ENCODE measurements around the gene PLEKHA7. TPM values are rescaled to one million over a fixed set of nuclear protein-coding genes. Genes with fewer than 3 reads are reported as not detected.

PLEKHA7 gene
- total and polyA plus RNA-seq, 2 experiments from 2014 or later = 40.8 to 167 TPM

DNA sequence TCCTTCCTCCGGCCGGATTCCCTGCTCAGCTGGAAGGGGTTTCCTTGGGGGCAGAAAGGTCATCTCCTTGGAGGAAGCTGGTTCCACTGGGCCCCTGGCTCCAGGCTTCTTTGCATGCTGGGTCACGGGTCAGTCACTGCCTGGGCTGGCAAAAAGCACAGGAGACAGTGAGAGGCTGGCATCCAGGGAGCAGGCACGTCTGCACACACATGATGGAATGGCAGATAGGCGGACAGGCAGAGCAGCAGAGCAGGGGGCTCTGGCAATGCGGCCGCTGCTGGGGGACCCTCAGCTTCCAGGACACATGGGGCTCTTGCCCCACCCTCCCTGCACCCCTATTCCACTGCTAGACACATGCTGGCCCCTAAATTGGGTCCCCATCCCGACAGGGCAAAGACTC lies 235.3 kb downstream of the PLEKHA7 start:
- Histone ChIP-seq H3K9me3 (ENCODE audit: low read depth) (no peaks in the 10 kb centered on the region), H3K27ac (no peak overlapping the region), H3K4me1 (ENCODE audit: low read depth) (no peaks in the 10 kb centered on the region), H3K36me3 (peaks cover 12% of the 10 kb centered on the region), H3K4me3 (no peak overlapping the region), H3K27me3 (no peaks in the 10 kb centered on the region)
- no peak for DNase-seq (ENCODE audit: low read depth in 1 of 2, low spot score in 1 of 2)
- TF ChIP-seq, protein P1, sequence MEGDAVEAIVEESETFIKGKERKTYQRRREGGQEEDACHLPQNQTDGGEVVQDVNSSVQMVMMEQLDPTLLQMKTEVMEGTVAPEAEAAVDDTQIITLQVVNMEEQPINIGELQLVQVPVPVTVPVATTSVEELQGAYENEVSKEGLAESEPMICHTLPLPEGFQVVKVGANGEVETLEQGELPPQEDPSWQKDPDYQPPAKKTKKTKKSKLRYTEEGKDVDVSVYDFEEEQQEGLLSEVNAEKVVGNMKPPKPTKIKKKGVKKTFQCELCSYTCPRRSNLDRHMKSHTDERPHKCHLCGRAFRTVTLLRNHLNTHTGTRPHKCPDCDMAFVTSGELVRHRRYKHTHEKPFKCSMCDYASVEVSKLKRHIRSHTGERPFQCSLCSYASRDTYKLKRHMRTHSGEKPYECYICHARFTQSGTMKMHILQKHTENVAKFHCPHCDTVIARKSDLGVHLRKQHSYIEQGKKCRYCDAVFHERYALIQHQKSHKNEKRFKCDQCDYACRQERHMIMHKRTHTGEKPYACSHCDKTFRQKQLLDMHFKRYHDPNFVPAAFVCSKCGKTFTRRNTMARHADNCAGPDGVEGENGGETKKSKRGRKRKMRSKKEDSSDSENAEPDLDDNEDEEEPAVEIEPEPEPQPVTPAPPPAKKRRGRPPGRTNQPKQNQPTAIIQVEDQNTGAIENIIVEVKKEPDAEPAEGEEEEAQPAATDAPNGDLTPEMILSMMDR (IDR thresholded peaks at IDR 0.05; ENCODE audit: low read depth, low read length) = no peak

DNA sequence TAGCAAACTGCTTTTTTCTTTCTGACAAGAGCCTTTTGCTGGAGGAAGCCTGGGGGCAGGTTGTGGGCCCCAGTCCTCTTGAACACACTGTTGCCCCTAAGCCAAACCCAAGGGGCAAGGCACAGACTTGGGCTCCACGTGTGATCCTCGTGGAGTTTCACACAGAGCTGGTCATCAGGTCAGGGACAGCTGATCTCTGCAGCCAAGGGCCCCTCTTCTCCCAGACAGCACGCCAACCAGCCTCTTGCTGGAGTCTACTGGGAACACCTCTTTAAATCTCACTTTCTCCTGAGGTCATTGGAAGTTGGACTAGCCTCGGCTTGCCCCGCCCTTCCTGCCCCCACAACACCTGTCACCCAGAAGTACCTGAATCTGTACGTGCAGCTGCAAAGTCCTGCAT lies 235.9 kb downstream of the PLEKHA7 start:
- peaks cover 12% of the 10 kb centered on the region for H3K36me3 ChIP-seq
- no peak for DNase-seq (ENCODE audit: low read depth in 1 of 2, low spot score in 1 of 2)
- TF ChIP-seq, protein P1 (IDR thresholded peaks at IDR 0.05; ENCODE audit: low read depth, low read length) = no peak

DNA sequence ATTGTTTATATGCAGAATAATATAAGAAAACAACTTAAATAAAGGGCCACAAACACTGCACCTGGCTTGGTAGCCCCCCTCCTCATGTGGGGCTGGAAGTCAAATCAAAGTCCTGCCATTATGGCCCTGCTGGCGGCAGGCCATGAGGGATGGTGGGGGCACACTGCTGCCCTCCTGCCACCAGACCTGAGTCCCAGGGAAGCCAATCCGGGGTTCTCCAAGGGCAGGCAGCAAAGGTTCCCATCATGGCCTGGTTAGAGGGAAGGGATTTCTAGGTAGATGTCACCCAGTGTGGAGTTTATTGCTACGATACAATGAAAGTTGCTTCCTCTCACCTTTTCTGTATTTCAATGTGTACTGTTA lies 236.6 kb downstream of the PLEKHA7 start:
- H3K9me3 ChIP-seq (ENCODE audit: low read depth) = no peaks in the 10 kb centered on the region
- peaks cover 12% of the 10 kb centered on the region for H3K36me3 ChIP-seq
- H3K27ac ChIP-seq = no peak overlapping the region
- TF ChIP-seq, protein P1 (IDR thresholded peaks at IDR 0.05; ENCODE audit: low read depth, low read length) = no peak
- no peak overlapping the region for H3K4me3 ChIP-seq
- H3K4me1 ChIP-seq (ENCODE audit: low read depth) = no peaks in the 10 kb centered on the region
- no peaks in the 10 kb centered on the region for H3K27me3 ChIP-seq
- DNase-seq (ENCODE audit: low read depth in 1 of 2, low spot score in 1 of 2) = no peak

More for the DNA sequence above, 235.9 kb downstream of the PLEKHA7 start:
- Histone ChIP-seq H3K27ac (no peak overlapping the region), H3K4me1 (ENCODE audit: low read depth) (no peaks in the 10 kb centered on the region), H3K4me3 (no peak overlapping the region), H3K9me3 (ENCODE audit: low read depth) (no peaks in the 10 kb centered on the region), H3K27me3 (no peaks in the 10 kb centered on the region)

DNA sequence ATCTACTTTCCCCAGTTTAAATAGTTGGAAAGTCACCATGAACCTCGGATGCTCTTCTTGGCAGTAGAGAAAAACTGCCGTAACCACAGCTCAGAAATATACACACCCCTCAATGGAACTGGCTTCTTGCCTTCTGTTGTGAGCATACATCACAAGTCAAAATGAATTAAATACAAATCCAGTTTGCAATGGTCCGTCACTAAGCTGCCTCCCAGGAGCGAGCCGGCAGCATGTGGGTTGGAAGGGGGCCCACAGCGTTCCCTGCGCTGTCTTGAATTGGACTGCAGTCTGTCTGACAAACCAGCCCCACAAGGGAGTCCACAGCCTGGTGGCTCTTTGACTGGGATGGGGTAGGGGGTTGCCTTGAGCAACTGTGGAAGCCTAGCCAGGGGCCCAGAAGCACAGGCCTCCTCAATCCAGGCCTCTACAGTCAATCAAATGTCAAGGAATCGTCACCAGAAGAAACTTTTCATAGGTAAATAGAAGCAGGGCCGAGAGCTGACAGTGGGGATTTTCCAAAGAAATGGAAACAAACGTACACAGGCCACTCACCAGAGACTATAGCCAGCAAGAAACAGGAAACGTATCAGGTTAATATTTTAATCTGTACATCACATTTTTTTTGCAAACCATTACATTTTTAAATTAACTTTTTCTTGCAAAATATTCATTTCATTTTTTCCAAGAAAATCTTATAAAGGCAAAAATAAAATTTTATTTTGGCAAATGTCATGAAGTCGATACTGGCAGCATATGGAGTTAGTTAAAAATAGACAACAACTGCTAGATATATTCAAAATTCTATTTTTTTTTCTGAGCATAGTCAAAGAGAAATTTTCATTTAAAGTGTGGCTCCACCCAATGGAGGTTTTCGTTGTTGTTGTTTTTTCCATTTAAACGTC lies 237.3 kb downstream of the PLEKHA7 start:
- DNase-seq (ENCODE audit: low read depth in 1 of 2, low spot score in 1 of 2) = peak in 1 of 2 donors; percentile 84
- no peaks in the 10 kb centered on the region for H3K4me1 ChIP-seq (ENCODE audit: low read depth)
- H3K36me3 ChIP-seq = peaks cover 12% of the 10 kb centered on the region
- H3K27ac ChIP-seq = no peak overlapping the region
- H3K27me3 ChIP-seq = no peaks in the 10 kb centered on the region
- TF ChIP-seq, protein P1 (IDR thresholded peaks at IDR 0.05; ENCODE audit: low read depth, low read length) = no peak
- H3K9me3 ChIP-seq (ENCODE audit: low read depth) = no peaks in the 10 kb centered on the region
- H3K4me3 ChIP-seq = no peak overlapping the region

DNA sequence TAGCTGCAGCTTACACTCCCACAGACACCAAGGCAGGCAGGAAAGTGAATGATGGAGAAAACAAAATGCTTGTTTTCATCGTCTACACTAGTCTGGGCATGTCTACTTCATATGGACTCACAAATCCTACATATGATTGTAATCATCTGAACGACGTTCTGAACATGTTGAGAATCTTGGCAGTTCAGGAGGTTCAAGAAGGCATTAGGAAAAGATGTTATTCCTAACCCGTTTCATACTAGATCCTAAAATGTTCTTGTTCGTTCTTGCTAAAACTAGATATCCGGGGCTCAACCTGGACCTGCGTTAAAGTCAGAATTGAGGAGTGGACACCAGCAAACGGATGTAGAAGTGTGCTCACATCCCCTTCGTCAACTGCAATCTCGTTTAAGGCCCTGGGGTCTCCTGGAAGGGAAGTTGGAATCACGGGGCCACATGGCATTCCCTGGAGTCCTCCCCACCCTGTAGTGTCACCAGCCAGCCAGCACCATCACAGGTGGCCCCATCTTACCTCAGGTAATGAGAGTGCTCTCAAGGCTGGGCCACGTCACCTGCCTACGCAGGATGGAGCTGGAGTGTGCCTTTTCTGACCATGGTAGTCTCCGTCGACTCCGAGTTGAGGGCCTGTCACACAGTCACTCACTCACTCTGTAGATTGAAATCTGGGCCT lies 238.5 kb downstream of the PLEKHA7 start:
- TF ChIP-seq, protein P1 (IDR thresholded peaks at IDR 0.05; ENCODE audit: low read depth, low read length) = no peak
- H3K27me3 ChIP-seq = no peaks in the 10 kb centered on the region
- no peaks in the 10 kb centered on the region for H3K4me1 ChIP-seq (ENCODE audit: low read depth)
- H3K27ac ChIP-seq = no peak overlapping the region
- no peaks in the 10 kb centered on the region for H3K9me3 ChIP-seq (ENCODE audit: low read depth)
- H3K36me3 ChIP-seq = peaks cover 12% of the 10 kb centered on the region
- no peak overlapping the region for H3K4me3 ChIP-seq
- no peak for DNase-seq (ENCODE audit: low read depth in 1 of 2, low spot score in 1 of 2)

Measured in cardiac muscle cell (in vitro differentiated cells and primary cell).